GM06990 (cell line): ENCODE results near the gene DUSP28.

Experiments used
- DNase-seq: peaks from one replicate; pipeline ENCODE4 v3.0.0-alpha.2; 2011; ENCODE audit not compliant: insufficient read length; ENCODE audit errors: extremely low read depth
- H3K27me3 ChIP-seq: replicated peaks from 2 replicates; pipeline ENCODE4 v1.6.0; 2011; ENCODE audit warnings: low read length; ENCODE audit not compliant: control insufficient read depth, insufficient read depth
- H3K36me3 ChIP-seq: 2 replicates; pipeline ENCODE4 v1.5.1; 2011; ENCODE audit warnings: low read length; ENCODE audit not compliant: control insufficient read depth, insufficient read depth
- H3K4me3 ChIP-seq: replicated peaks from 2 replicates; pipeline ENCODE4 v1.5.1; 2011; ENCODE audit warnings: low read depth, mild to moderate bottlenecking, control low read depth, low read length
- CTCF ChIP-seq: IDR thresholded peaks from 2 replicates; pipeline ENCODE4 v1.5.1; 2011; ENCODE audit warnings: low read length, control low read depth, mild to moderate bottlenecking, inconsistent platforms; ENCODE audit not compliant: insufficient read depth, poor library complexity, severe bottlenecking

DUSP28 gene

GRCh38 chr2:240597054-240597418 lies 36.9 kb downstream of the DUSP28 start:
- no peak for TF ChIP-seq CTCF
- Histone ChIP-seq H3K36me3 (peaks cover 38% of the 10 kb centered on the region), H3K27me3 (no peaks in the 10 kb centered on the region), H3K4me3 (no peak overlapping the region)
- DNase-seq: no peak

GRCh38 chr2:240597419-240598181 lies 37.4 kb downstream of the DUSP28 start:
- no peak overlapping the region for H3K4me3 ChIP-seq
- peaks cover 35% of the 10 kb centered on the region for H3K36me3 ChIP-seq
- no peak for DNase-seq
- H3K27me3 ChIP-seq: no peaks in the 10 kb centered on the region
- no peak for TF ChIP-seq CTCF

- Histone ChIP-seq H3K4me3 (no peak overlapping the region), H3K27me3 (no peaks in the 10 kb centered on the region), H3K36me3 (peaks cover 30% of the 10 kb centered on the region)
- no peak for TF ChIP-seq CTCF
- DNase-seq: no peak
Observed at GRCh38 chr2:240598311-240598911, 38.3 kb downstream of the DUSP28 start.

- no peak for TF ChIP-seq CTCF
- H3K36me3 ChIP-seq: peaks cover 23% of the 10 kb centered on the region
- no peak overlapping the region for H3K4me3 ChIP-seq
- no peaks in the 10 kb centered on the region for H3K27me3 ChIP-seq
- no peak for DNase-seq
Observed at GRCh38 chr2:240599141-240599583, 39.0 kb downstream of the DUSP28 start.

- Histone ChIP-seq H3K27me3 (no peaks in the 10 kb centered on the region), H3K36me3 (peaks cover 19% of the 10 kb centered on the region), H3K4me3 (no peak overlapping the region)
- no peak for DNase-seq
- TF ChIP-seq CTCF: no peak
Observed at GRCh38 chr2:240600451-240600961, 40.3 kb downstream of the DUSP28 start.
